ENCODE measurements around the gene TK1.
A peak's percentile ranks its signal among the peaks of the same experiment; 100 is the strongest.

TK1 gene

GRCh38 chr17:78132767-78133178 lies 54.1 kb downstream of the TK1 start:
- no peak for DNase-seq

GRCh38 chr17:78132084-78132676 lies 54.7 kb downstream of the TK1 start:
- DNase-seq, result no peak

GRCh38 chr17:78131172-78132083 lies 55.4 kb downstream of the TK1 start:
- DNase-seq, result no peak

- DNase-seq, result no peak
Observed at GRCh38 chr17:78130437-78131101, 56.3 kb downstream of the TK1 start, which contains the start of gene TMC8. Gene TMC8, plus strand, starts transcription at chr17:78130771. Its CDS starts 818 bp downstream, at chr17:78131589.

- no peak for DNase-seq
Observed at GRCh38 chr17:78130090-78130436, 56.8 kb downstream of the TK1 start.

- DNase-seq, result no peak
Observed at GRCh38 chr17:78129351-78130089, 57.3 kb downstream of the TK1 start.

GRCh38 chr17:78128551-78129350 lies 58.1 kb downstream of the TK1 start, which contains the start of gene TMC6:
Gene TMC6, minus strand, starts transcription at chr17:78128755. Its CDS starts 1,923 bp downstream, at chr17:78126832.
- DNase-seq, result peak; percentile 28

- DNase-seq, result no peak
Observed at GRCh38 chr17:78127888-78128550, 58.8 kb downstream of the TK1 start.

- DNase-seq, result no peak
Observed at GRCh38 chr17:78127239-78127887, 59.5 kb downstream of the TK1 start.

- DNase-seq, result no peak
Observed at GRCh38 chr17:78126895-78127238, 60.0 kb downstream of the TK1 start.

- DNase-seq, result no peak
Observed at GRCh38 chr17:78125976-78126894, 60.6 kb downstream of the TK1 start.

GRCh38 chr17:78125138-78125913 lies 61.5 kb downstream of the TK1 start:
- no peak for DNase-seq

GRCh38 chr17:78124836-78125137 lies 62.1 kb downstream of the TK1 start:
- no peak for DNase-seq

Measured in NCI-H748 treated with DMSO at 0.1 percent for 48 hours (cell line).